SK-N-SH (cell line): Measurements from ENCODE around the gene ENHO. TPM values are rescaled to one million over a fixed set of nuclear protein-coding genes. Genes with fewer than 3 reads are reported as not detected.
A peak's percentile ranks its signal among the peaks of the same experiment; 100 is the strongest.

Experiments
- CTCF ChIA-PET: fragments of 300-600, 350-600 bp; formaldehyde crosslinking; extraction: SDS; loops from one replicate; lab custom pipeline; 2021; lab: Yijun Ruan, JAX
- POLR2A ChIA-PET: fragments of 350-600 bp; sonication (Branson Sonifier 250); formaldehyde crosslinking; extraction: SDS; loops from one replicate; lab custom pipeline; 2020; ENCODE audit warnings: antibody characterized with exemption, inconsistent platforms; lab: Yijun Ruan, JAX
- DNase-seq: peaks from one replicate; pipeline ENCODE4 v3.0.0; 2012
- H2AFZ ChIP-seq: fragments of 200-600 bp; sonication (generic); 2 replicates; pipeline ENCODE4 v1.8.1; 2016; ENCODE audit warnings: antibody characterized with exemption, mild to moderate bottlenecking, low read depth
- H3F3A ChIP-seq: fragments of 200-600 bp; sonication (generic); replicated peaks from 2 replicates; pipeline ENCODE3; 2016; ENCODE audit warnings: antibody characterized with exemption, mild to moderate bottlenecking; ENCODE audit not compliant: insufficient read depth
- H3K27ac ChIP-seq, 2 experiments: fragments of 200-500 bp in 1 of 2; fragments of 200-600 bp in 1 of 2; sonication (Bioruptor generic) in 1 of 2; sonication (generic), shearing (Covaris generic) in 1 of 2; 2 replicates each; pipeline versions ENCODE4 v1.5.1 to v1.6.1; 2014 to 2016; ENCODE audit warnings: low read depth in 2 of 2, inconsistent platforms in 1 of 2, low read length in 1 of 2, mild to moderate bottlenecking in 1 of 2, mixed read lengths in 1 of 2
- H3K27me3 ChIP-seq: fragments of 200-600 bp; sonication (generic), shearing (Covaris generic); 2 replicates; pipeline ENCODE4 v1.6.1; 2016; ENCODE audit warnings: mixed run types; ENCODE audit not compliant: insufficient read depth
- H3K36me3 ChIP-seq, 2 experiments: fragments of 200-500 bp in 1 of 2; fragments of 200-600 bp in 1 of 2; sonication (Bioruptor generic) in 1 of 2; sonication (generic) in 1 of 2; replicated peaks in 1 of 2; 2 replicates each; pipeline versions ENCODE3 to v1.5.1; 2014 to 2016; ENCODE audit warnings: low read length in 1 of 2, mild to moderate bottlenecking in 1 of 2; ENCODE audit not compliant: insufficient read depth in 2 of 2, control insufficient read depth in 1 of 2
- H3K4me1 ChIP-seq, 2 experiments: fragments of 200-500 bp in 1 of 2; fragments of 200-600 bp in 1 of 2; sonication (Bioruptor generic) in 1 of 2; sonication (generic), shearing (Covaris generic) in 1 of 2; 2 replicates each; pipeline versions ENCODE4 v1.5.1 to v1.6.1; 2014 to 2016; ENCODE audit warnings: low read depth in 1 of 2, low read length in 1 of 2, mixed run types in 1 of 2; ENCODE audit not compliant: insufficient read depth in 2 of 2, control insufficient read depth in 1 of 2
- H3K4me2 ChIP-seq: fragments of 200-600 bp; sonication (generic), shearing (Covaris generic); 2 replicates; pipeline ENCODE4 v1.6.1; 2017; ENCODE audit warnings: mixed run types
- H3K4me3 ChIP-seq, 2 experiments: fragments of 200-500 bp in 1 of 2; fragments of 200-600 bp in 1 of 2; sonication (Bioruptor generic) in 1 of 2; sonication (generic), shearing (Covaris generic) in 1 of 2; 2 replicates each; pipeline versions ENCODE4 v1.5.1 to v1.8.1; 2014 to 2016; ENCODE audit warnings: low read depth in 2 of 2, inconsistent platforms in 1 of 2, low read length in 1 of 2, mild to moderate bottlenecking in 1 of 2, mixed read lengths in 1 of 2, moderate library complexity in 1 of 2
- H3K79me2 ChIP-seq: fragments of 200-600 bp; sonication (generic); 2 replicates; pipeline ENCODE4 v1.8.1; 2017; ENCODE audit warnings: mild to moderate bottlenecking; ENCODE audit not compliant: insufficient read depth
- H3K9ac ChIP-seq: fragments of 200-600 bp; sonication (generic); 2 replicates; pipeline ENCODE4 v1.6.1; 2017; ENCODE audit warnings: mixed run types
- H3K9me2 ChIP-seq: fragments of 200-600 bp; sonication (generic); 2 replicates; pipeline ENCODE4 v1.6.1; 2017; ENCODE audit warnings: mixed run types
- H3K9me3 ChIP-seq: fragments of 200-600 bp; sonication (generic); 2 replicates; pipeline ENCODE4 v1.6.1; 2017; ENCODE audit warnings: mixed run types, mild to moderate bottlenecking, moderate library complexity
- H4K20me1 ChIP-seq: fragments of 200-600 bp; sonication (generic); 2 replicates; pipeline ENCODE4 v1.6.1; 2017; ENCODE audit warnings: mild to moderate bottlenecking, mixed run types; ENCODE audit not compliant: insufficient read depth
- CTCF ChIP-seq: fragments of 200-600 bp; sonication (generic); IDR thresholded peaks from 2 replicates; pipeline ENCODE4 v1.6.1; 2017; ENCODE audit warnings: antibody characterized with exemption, mild to moderate bottlenecking, moderate library complexity
- EP300 ChIP-seq, 2 experiments: IDR thresholded peaks; 2 replicates each; pipeline versions ENCODE4 v1.4.0 to v1.6.1; 2012; ENCODE audit warnings: borderline replicate concordance in 1 of 2, low read depth in 1 of 2, low read length in 1 of 2
- EZH2phosphoT487 ChIP-seq: fragments of 200-600 bp; sonication (generic); IDR thresholded peaks from 2 replicates; pipeline ENCODE4 v1.6.1; 2017; ENCODE audit warnings: low read depth, mixed run types, mild to moderate bottlenecking, antibody characterized with exemption, moderate library complexity, borderline replicate concordance
- FOSL2 ChIP-seq: IDR thresholded peaks from 2 replicates; pipeline ENCODE4 v1.4.0; 2012; ENCODE audit warnings: low read depth, mild to moderate bottlenecking, moderate library complexity, borderline replicate concordance
- GATA2 ChIP-seq: sonication (generic); formaldehyde crosslinking; IDR thresholded peaks from 2 replicates; pipeline ENCODE4 v1.5.0; 2020; ENCODE audit warnings: mild to moderate bottlenecking, missing genetic modification reagents
- MXI1 ChIP-seq: IDR thresholded peaks from 2 replicates; pipeline ENCODE4 v1.6.1; 2012; ENCODE audit warnings: mild to moderate bottlenecking, low read depth, low read length, improper control_type of control experiment
- NRF1 ChIP-seq: IDR thresholded peaks from 2 replicates; pipeline ENCODE4 v1.6.1; 2012; ENCODE audit warnings: low read depth, mild to moderate bottlenecking, low read length
- POLR2AphosphoS5 ChIP-seq: IDR thresholded peaks from 2 replicates; pipeline ENCODE4 v1.6.1; 2012; ENCODE audit warnings: low read depth, low read length
- RAD21 ChIP-seq: IDR thresholded peaks from 2 replicates; pipeline ENCODE4 v1.6.1; 2012; ENCODE audit warnings: mild to moderate bottlenecking, low read length
- TAF1 ChIP-seq: IDR thresholded peaks from 2 replicates; pipeline ENCODE4 v1.6.1; 2012; ENCODE audit warnings: low read depth, mild to moderate bottlenecking, low read length, moderate library complexity, borderline replicate concordance
- TCF12 ChIP-seq: IDR thresholded peaks from 2 replicates; pipeline ENCODE4 v1.4.0; 2012
- TEAD4 ChIP-seq: IDR thresholded peaks from 2 replicates; pipeline ENCODE4 v1.4.0; 2012; ENCODE audit warnings: mild to moderate bottlenecking, borderline replicate concordance; ENCODE audit not compliant: insufficient read depth
- USF2 ChIP-seq: fragments of 150-350 bp; IDR thresholded peaks from 2 replicates; pipeline ENCODE4 v1.6.1; 2017; ENCODE audit warnings: antibody characterized with exemption, low read length, low read depth, borderline replicate concordance
- YY1 ChIP-seq: IDR thresholded peaks from 2 replicates; pipeline ENCODE4 v1.4.0; 2012; ENCODE audit warnings: low read depth, mild to moderate bottlenecking
- WGBS: methylation state at CpG from one replicate; pipeline ENCODE4 v1.1.6; 2017; ENCODE audit warnings: low lambda C conversion rate; 5-methylcytosine and 5-hydroxymethylcytosine counted together
- polyA plus RNA-seq, 3 experiments: library from polyadenylated mRNA; depleted of rRNA; stranded (reverse); fragments of >200 nt; gene quantifications; 2 replicates each; pipeline ENCODE4 v1.2.3, GENCODE V29; 2012
- TF ChIP-seq, protein P1 (sequence below): IDR thresholded peaks from 2 replicates; pipeline ENCODE4 v1.4.0; 2012; ENCODE audit warnings: low read depth
- TF ChIP-seq, protein P2 (sequence below): IDR thresholded peaks from 2 replicates; pipeline ENCODE4 v1.4.0; 2012; ENCODE audit warnings: low read depth, borderline replicate concordance

ENHO gene
- polyA plus RNA-seq, 1 of the 3 experiments (the other 2 are of a cell fraction) = 1.5 TPM

DNA sequence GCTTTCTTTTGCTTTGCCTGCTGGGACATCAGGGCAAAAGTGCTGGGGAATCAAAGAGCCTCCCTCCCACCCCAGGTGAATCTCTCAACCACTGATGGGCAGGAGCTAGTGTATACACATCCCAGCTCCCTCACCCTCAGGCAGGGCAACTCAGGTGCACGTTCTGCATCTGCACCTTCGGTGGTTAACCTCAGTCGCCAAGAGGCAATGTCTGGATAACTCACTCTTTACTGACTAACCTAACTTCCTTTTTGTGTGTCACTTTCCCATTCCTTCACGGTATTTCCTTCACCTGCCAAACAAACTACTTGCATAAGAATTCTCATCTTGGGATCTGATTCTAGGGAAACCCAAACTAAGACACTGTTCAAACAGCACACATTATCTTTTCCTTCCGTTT is 40.5 kb upstream of the ENHO start:
- 74% methylated on average over 5 of the region's 5 CpGs for WGBS
- H3K9ac ChIP-seq = no peak overlapping the region
- TF ChIP-seq MXI1 (no peak), USF2 (no peak), FOSL2 (no peak), POLR2AphosphoS5 (no peak), CTCF (no peak), NRF1 (no peak), TEAD4 (no peak)
- TF ChIP-seq, protein P1, sequence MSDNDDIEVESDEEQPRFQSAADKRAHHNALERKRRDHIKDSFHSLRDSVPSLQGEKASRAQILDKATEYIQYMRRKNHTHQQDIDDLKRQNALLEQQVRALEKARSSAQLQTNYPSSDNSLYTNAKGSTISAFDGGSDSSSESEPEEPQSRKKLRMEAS = no peak
- TF ChIP-seq, protein P2, sequence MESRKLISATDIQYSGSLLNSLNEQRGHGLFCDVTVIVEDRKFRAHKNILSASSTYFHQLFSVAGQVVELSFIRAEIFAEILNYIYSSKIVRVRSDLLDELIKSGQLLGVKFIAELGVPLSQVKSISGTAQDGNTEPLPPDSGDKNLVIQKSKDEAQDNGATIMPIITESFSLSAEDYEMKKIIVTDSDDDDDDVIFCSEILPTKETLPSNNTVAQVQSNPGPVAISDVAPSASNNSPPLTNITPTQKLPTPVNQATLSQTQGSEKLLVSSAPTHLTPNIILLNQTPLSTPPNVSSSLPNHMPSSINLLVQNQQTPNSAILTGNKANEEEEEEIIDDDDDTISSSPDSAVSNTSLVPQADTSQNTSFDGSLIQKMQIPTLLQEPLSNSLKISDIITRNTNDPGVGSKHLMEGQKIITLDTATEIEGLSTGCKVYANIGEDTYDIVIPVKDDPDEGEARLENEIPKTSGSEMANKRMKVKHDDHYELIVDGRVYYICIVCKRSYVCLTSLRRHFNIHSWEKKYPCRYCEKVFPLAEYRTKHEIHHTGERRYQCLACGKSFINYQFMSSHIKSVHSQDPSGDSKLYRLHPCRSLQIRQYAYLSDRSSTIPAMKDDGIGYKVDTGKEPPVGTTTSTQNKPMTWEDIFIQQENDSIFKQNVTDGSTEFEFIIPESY = no peak
- TF ChIP-seq, all 33 proteins: peak for 0
- no peaks in the 10 kb centered on the region for H3K36me3 ChIP-seq
- peaks cover 0 to 70% of the 10 kb centered on the region in 2 experiments; a peak in 2 of 4 replicates for H3K4me1 ChIP-seq
- ChIA-PET CTCF (interaction anchor here (1.2 to 8.7 kb wide), 10 partner anchors 14 to 159 kb away, joined by 3 to 83 read pairs (median 7); partner anchors contain the start of gene RPP25L), POLR2A (no interaction called here)
- H3K79me2 ChIP-seq = no peaks in the 10 kb centered on the region
- no peaks in the 10 kb centered on the region for H3K9me3 ChIP-seq
- H3F3A ChIP-seq = no peaks in the 10 kb centered on the region
- H3K27me3 ChIP-seq = no peaks in the 10 kb centered on the region; the same call in 1 of the 2 replicates
- H4K20me1 ChIP-seq = no peaks in the 10 kb centered on the region
- no peak overlapping the region; a peak in 1 of 4 replicates for H3K27ac ChIP-seq
- H3K4me3 ChIP-seq = no peak overlapping the region
- no peak overlapping the region for H2AFZ ChIP-seq
- H3K9me2 ChIP-seq = no peaks in the 10 kb centered on the region
- H3K4me2 ChIP-seq = no peak overlapping the region
- DNase-seq = no peak

DNA sequence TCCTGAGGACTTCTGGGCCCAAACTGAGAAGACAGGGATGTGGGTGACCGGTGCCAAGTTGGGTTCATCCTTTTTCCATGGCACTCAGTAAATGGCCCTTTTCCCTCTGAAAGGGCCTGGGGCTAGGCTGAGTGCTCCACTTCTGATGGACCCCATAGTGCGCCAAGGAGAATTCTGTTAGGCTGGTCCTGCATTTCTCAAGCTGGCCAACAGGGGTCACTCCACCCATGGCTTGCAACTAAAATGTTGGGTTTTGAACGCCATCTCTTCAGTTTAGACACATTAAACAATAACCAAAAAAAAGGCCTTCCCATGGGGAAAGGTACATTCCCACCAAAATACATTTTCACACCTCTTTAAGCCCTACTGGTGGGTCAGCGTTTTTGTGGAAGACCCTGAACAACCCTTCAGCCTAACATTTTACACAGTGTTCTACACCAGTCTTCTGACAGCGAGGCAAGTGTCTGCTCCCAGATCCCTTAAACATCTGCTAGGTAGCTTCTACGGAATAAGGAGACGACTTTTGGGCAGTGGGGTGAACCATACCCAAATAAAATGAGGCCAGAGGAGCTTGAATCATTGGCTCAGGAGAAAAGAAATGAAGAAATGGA is 39.5 kb upstream of the ENHO start:
- Histone ChIP-seq H3K9me3 (no peaks in the 10 kb centered on the region), H3K9ac (no peak overlapping the region), H3F3A (no peaks in the 10 kb centered on the region), H3K36me3 (no peaks in the 10 kb centered on the region), H3K4me2 (no peak overlapping the region), H3K9me2 (no peaks in the 10 kb centered on the region), H3K79me2 (no peaks in the 10 kb centered on the region), H4K20me1 (no peaks in the 10 kb centered on the region), H2AFZ (no peak overlapping the region), H3K4me1 (peaks cover 0 to 70% of the 10 kb centered on the region in 2 experiments; a peak in 2 of 4 replicates), H3K27me3 (no peaks in the 10 kb centered on the region; the same call in 1 of the 2 replicates), H3K27ac (peak overlapping the region in 1 of 2 experiments; percentile 74; a peak in 2 of 4 replicates), H3K4me3 (peak overlapping the region in 1 of 2 experiments; percentile 3; a peak in 1 of 4 replicates)
- DNase-seq = peak; percentile 59
- CTCF ChIA-PET = interaction anchor here (0.9 to 8.7 kb wide), 13 partner anchors 8 to 99 kb away, joined by 3 to 83 read pairs (median 6); partner anchors contain the start of gene RPP25L
- 71% methylated on average over 7 of the region's 7 CpGs for WGBS
- no peak for TF ChIP-seq GATA2 (CRISPR knock-in tag)
- TF ChIP-seq EP300 (IDR thresholded peaks at IDR 0.05; ENCODE audit: borderline replicate concordance in 1 of 2, low read depth in 1 of 2, low read length in 1 of 2) = no peak
- no peak for TF ChIP-seq TEAD4
- TF ChIP-seq EZH2phosphoT487 = no peak
- TF ChIP-seq TCF12 = no peak
- no peak for TF ChIP-seq FOSL2
- no peak for TF ChIP-seq MXI1
- TF ChIP-seq TAF1 = no peak
- peak; percentile 49 for TF ChIP-seq RAD21
- peak; percentile 58 for TF ChIP-seq CTCF
- TF ChIP-seq YY1 = no peak
- POLR2A ChIA-PET = no interaction called here
